ENCODE data around the gene BEST4. TPM values are rescaled to one million over a fixed set of nuclear protein-coding genes. Genes with fewer than 3 reads are reported as not detected.
A peak's percentile ranks its signal among the peaks of the same experiment; 100 is the strongest.
"Not testable (repeated sequence)": the region's sequence is repeated elsewhere in the genome, so short reads cannot be mapped to it uniquely, and the experiment has no call there.

BEST4 gene
- total RNA-seq, 2 donors from 2014 or later = 1.1 to 1.4 TPM

- peaks cover 67% of the 10 kb centered on the region for H3K4me1 Mint-ChIP-seq
- not testable (repeated sequence) for DNase-seq; H3K9me3 ChIP-seq (ENCODE audit: control insufficient read depth, low read length, poor library complexity, severe bottlenecking); H3K36me3 Mint-ChIP-seq (ENCODE audit: low read depth); ATAC-seq; H3K27me3 Mint-ChIP-seq
- H3K4me3 Mint-ChIP-seq = peak overlapping the region; percentile 82
- peak overlapping the region; percentile 100 for H3K27ac Mint-ChIP-seq
Measured at GRCh38 chr1:44810762-44811105, 22.8 kb upstream of the BEST4 start.

- peaks cover 68% of the 10 kb centered on the region for H3K4me1 Mint-ChIP-seq
- H3K9me3 ChIP-seq (ENCODE audit: control insufficient read depth, low read length, poor library complexity, severe bottlenecking) = no peaks in the 10 kb centered on the region
- DNase-seq (peak in 1 of 3 donors; percentile 30), ATAC-seq (no peak)
- peak overlapping the region; percentile 82 for H3K4me3 Mint-ChIP-seq
- peaks cover 5% of the 10 kb centered on the region for H3K36me3 Mint-ChIP-seq (ENCODE audit: low read depth)
- H3K27ac Mint-ChIP-seq = peak overlapping the region; percentile 100
- H3K27me3 Mint-ChIP-seq = no peaks in the 10 kb centered on the region
Measured at GRCh38 chr1:44810101-44810761, 22.3 kb upstream of the BEST4 start.

GRCh38 chr1:44808938-44809917 lies 21.3 kb upstream of the BEST4 start:
- H3K27me3 Mint-ChIP-seq = no peaks in the 10 kb centered on the region
- H3K4me1 Mint-ChIP-seq = peaks cover 72% of the 10 kb centered on the region
- H3K4me3 Mint-ChIP-seq = peak overlapping the region; percentile 82
- H3K36me3 Mint-ChIP-seq (ENCODE audit: low read depth) = peaks cover 7% of the 10 kb centered on the region
- no peaks in the 10 kb centered on the region for H3K9me3 ChIP-seq (ENCODE audit: control insufficient read depth, low read length, poor library complexity, severe bottlenecking)
- DNase-seq = peak; percentile 63 to 82 (median 74)
- ATAC-seq = peak; percentile 58
- H3K27ac Mint-ChIP-seq = peak overlapping the region; percentile 100

GRCh38 chr1:44808063-44808937 lies 20.3 kb upstream of the BEST4 start, which contains the start of gene BTBD19:
BTBD19 (plus strand) TSS chr1:44808523; CDS start chr1:44808821, 298 bp downstream.
- peak; percentile 55 to 72 (median 57) for DNase-seq
- H3K9me3 ChIP-seq (ENCODE audit: control insufficient read depth, low read length, poor library complexity, severe bottlenecking) = no peaks in the 10 kb centered on the region
- ATAC-seq = peak; percentile 42
- peaks cover 76% of the 10 kb centered on the region for H3K4me1 Mint-ChIP-seq
- H3K27ac Mint-ChIP-seq = peak within 1 kb of the TSS; percentile 100
- no peaks in the 10 kb centered on the region for H3K27me3 Mint-ChIP-seq
- peak within 1 kb of the TSS; percentile 82 for H3K4me3 Mint-ChIP-seq
- peaks cover 8% of the 10 kb centered on the region for H3K36me3 Mint-ChIP-seq (ENCODE audit: low read depth)

GRCh38 chr1:44807364-44808062 lies 19.5 kb upstream of the BEST4 start:
- H3K27ac Mint-ChIP-seq = peak overlapping the region; percentile 100
- H3K27me3 Mint-ChIP-seq = no peaks in the 10 kb centered on the region
- H3K9me3 ChIP-seq (ENCODE audit: control insufficient read depth, low read length, poor library complexity, severe bottlenecking) = no peaks in the 10 kb centered on the region
- peak overlapping the region; percentile 82 for H3K4me3 Mint-ChIP-seq
- H3K4me1 Mint-ChIP-seq = peaks cover 80% of the 10 kb centered on the region
- peaks cover 13% of the 10 kb centered on the region for H3K36me3 Mint-ChIP-seq (ENCODE audit: low read depth)
- ATAC-seq = peak; percentile 63
- DNase-seq = peak; percentile 69 to 84 (median 73)

GRCh38 chr1:44806704-44807363 lies 18.9 kb upstream of the BEST4 start, which contains the start of gene DYNLT4:
DYNLT4 (minus strand) TSS chr1:44807351; CDS start chr1:44806668, 683 bp downstream.
- ATAC-seq = no peak
- H3K4me3 Mint-ChIP-seq = peak within 1 kb of the TSS; percentile 82
- peaks cover 18% of the 10 kb centered on the region for H3K36me3 Mint-ChIP-seq (ENCODE audit: low read depth)
- no peak for DNase-seq
- no peaks in the 10 kb centered on the region for H3K27me3 Mint-ChIP-seq
- peak within 1 kb of the TSS; percentile 100 for H3K27ac Mint-ChIP-seq
- peaks cover 81% of the 10 kb centered on the region for H3K4me1 Mint-ChIP-seq
- H3K9me3 ChIP-seq (ENCODE audit: control insufficient read depth, low read length, poor library complexity, severe bottlenecking) = peaks cover 3% of the 10 kb centered on the region

GRCh38 chr1:44806025-44806703 lies 18.2 kb upstream of the BEST4 start:
- H3K4me3 Mint-ChIP-seq = peak overlapping the region; percentile 62
- DNase-seq = peak in 2 of 3 donors; percentile 20 to 28
- no peaks in the 10 kb centered on the region for H3K27me3 Mint-ChIP-seq
- H3K4me1 Mint-ChIP-seq = peaks cover 79% of the 10 kb centered on the region
- peaks cover 3% of the 10 kb centered on the region for H3K9me3 ChIP-seq (ENCODE audit: control insufficient read depth, low read length, poor library complexity, severe bottlenecking)
- H3K36me3 Mint-ChIP-seq (ENCODE audit: low read depth) = peaks cover 19% of the 10 kb centered on the region
- ATAC-seq = no peak
- peak overlapping the region; percentile 100 for H3K27ac Mint-ChIP-seq

- peak overlapping the region; percentile 62 for H3K4me3 Mint-ChIP-seq
- H3K9me3 ChIP-seq (ENCODE audit: control insufficient read depth, low read length, poor library complexity, severe bottlenecking) = peaks cover 3% of the 10 kb centered on the region
- DNase-seq = peak in 1 of 3 donors; percentile 11
Measured at GRCh38 chr1:44805311-44806024, 17.5 kb upstream of the BEST4 start.

GRCh38 chr1:44803312-44804095 lies 15.5 kb upstream of the BEST4 start:
- peaks cover 60% of the 10 kb centered on the region for H3K4me1 Mint-ChIP-seq

More at GRCh38 chr1:44805311-44806024, 17.5 kb upstream of the BEST4 start:
- Mint-ChIP-seq H3K36me3 (ENCODE audit: low read depth) (peaks cover 19% of the 10 kb centered on the region), H3K27me3 (no peaks in the 10 kb centered on the region), H3K4me1 (peaks cover 75% of the 10 kb centered on the region), H3K27ac (peak overlapping the region; percentile 100)
- ATAC-seq = no peak

GRCh38 chr1:44803062-44803311 lies 15.0 kb upstream of the BEST4 start:
- DNase-seq (no peak), ATAC-seq (no peak)
- Mint-ChIP-seq H3K36me3 (ENCODE audit: low read depth) (peaks cover 19% of the 10 kb centered on the region), H3K27me3 (no peaks in the 10 kb centered on the region), H3K27ac (peak overlapping the region; percentile 100), H3K4me1 (peaks cover 58% of the 10 kb centered on the region), H3K4me3 (peak overlapping the region; percentile 99)
- peaks cover 3% of the 10 kb centered on the region for H3K9me3 ChIP-seq (ENCODE audit: control insufficient read depth, low read length, poor library complexity, severe bottlenecking)

More at GRCh38 chr1:44803312-44804095, 15.5 kb upstream of the BEST4 start:
- Mint-ChIP-seq H3K4me3 (peak overlapping the region; percentile 99), H3K36me3 (ENCODE audit: low read depth) (peaks cover 19% of the 10 kb centered on the region), H3K27me3 (no peaks in the 10 kb centered on the region), H3K27ac (peak overlapping the region; percentile 100)
- H3K9me3 ChIP-seq (ENCODE audit: control insufficient read depth, low read length, poor library complexity, severe bottlenecking) = peaks cover 3% of the 10 kb centered on the region
- DNase-seq (peak in 1 of 3 donors; percentile 11), ATAC-seq (no peak)
